Measurements from ENCODE around the gene GNAT1.

The GNAT1 gene

GRCh38 chr3:50171540-50172301 is 19.7 kb upstream of the GNAT1 start:
- no peak for DNase-seq (ENCODE audit: low read depth)
- no peak overlapping the region for H3K4me3 ChIP-seq (ENCODE audit: low read length)
- TF ChIP-seq CTCF (conservative IDR thresholded peaks at IDR 0.05; ENCODE audit: low read depth, low read length), result no peak

GRCh38 chr3:50172626-50173220 is 18.7 kb upstream of the GNAT1 start:
- DNase-seq (ENCODE audit: low read depth), result no peak
- TF ChIP-seq CTCF (conservative IDR thresholded peaks at IDR 0.05; ENCODE audit: low read depth, low read length), result no peak
- H3K4me3 ChIP-seq (ENCODE audit: low read length), result no peak overlapping the region

GRCh38 chr3:50173685-50174516 is 17.5 kb upstream of the GNAT1 start:
- no peak for DNase-seq (ENCODE audit: low read depth)
- no peak overlapping the region for H3K4me3 ChIP-seq (ENCODE audit: low read length)
- peak; percentile 15 for TF ChIP-seq CTCF (conservative IDR thresholded peaks at IDR 0.05; ENCODE audit: low read depth, low read length)

GRCh38 chr3:50174517-50174895 is 16.9 kb upstream of the GNAT1 start:
- H3K4me3 ChIP-seq (ENCODE audit: low read length), result no peak overlapping the region
- no peak for TF ChIP-seq CTCF (conservative IDR thresholded peaks at IDR 0.05; ENCODE audit: low read depth, low read length)
- no peak for DNase-seq (ENCODE audit: low read depth)

- no peak for TF ChIP-seq CTCF (conservative IDR thresholded peaks at IDR 0.05; ENCODE audit: low read depth, low read length)
- DNase-seq (ENCODE audit: low read depth), result no peak
- no peak overlapping the region for H3K4me3 ChIP-seq (ENCODE audit: low read length)
Observed at GRCh38 chr3:50174947-50175524, 16.4 kb upstream of the GNAT1 start.

- TF ChIP-seq CTCF (conservative IDR thresholded peaks at IDR 0.05; ENCODE audit: low read depth, low read length), result no peak
- DNase-seq (ENCODE audit: low read depth), result no peak
- H3K4me3 ChIP-seq (ENCODE audit: low read length), result no peak overlapping the region
Observed at GRCh38 chr3:50177346-50177745, 14.1 kb upstream of the GNAT1 start.
